IMR-90 (cell line): ENCODE measurements around the gene CNPY2. TPM values are rescaled to one million over a fixed set of nuclear protein-coding genes. Genes with fewer than 3 reads are reported as not detected.
"Not testable (repeated sequence)": the region's sequence is repeated elsewhere in the genome, so short reads cannot be mapped to it uniquely, and the experiment has no call there.

Experiments used
- ATAC-seq: fragments of 200-7000 bp; cut with Tn5 transposase; 2 replicates; pipeline ENCODE4 v1.9.1; 2020; ENCODE audit warnings: low read depth, mild to moderate bottlenecking, moderate library complexity
- BruUV-seq: library from RNA; stranded (reverse); fragments of 400-500 nt; replicated peaks from 2 replicates; lab custom pipeline; 2021; lab: Mats Ljungman, UMichigan
- CTCF ChIA-PET: fragments of 300-600 bp; formaldehyde crosslinking; extraction: SDS; loops from one replicate; lab custom pipeline; 2021; ENCODE audit warnings: antibody characterized with exemption; lab: Yijun Ruan, JAX
- POLR2A ChIA-PET: fragments of 300-600 bp; sonication (Branson Sonifier 250); formaldehyde crosslinking; loops from one replicate; lab custom pipeline; 2022; ENCODE audit warnings: antibody characterized with exemption; ENCODE audit not compliant: unreplicated experiment; lab: Charles Lee
- DNase-seq: peaks from one replicate; pipeline ENCODE4 v3.0.0; 2013
- H2AFZ ChIP-seq: replicated peaks from 2 replicates; pipeline ENCODE3; 2013; ENCODE audit warnings: low read length, mild to moderate bottlenecking; ENCODE audit not compliant: poor library complexity
- H2AK5ac ChIP-seq: 2 replicates; pipeline ENCODE4 v1.6.1; 2013; ENCODE audit warnings: low read depth, low read length, inconsistent platforms
- H2AK9ac ChIP-seq: replicated peaks from 2 replicates; pipeline ENCODE3; 2013; ENCODE audit warnings: mild to moderate bottlenecking, low read depth, low read length, moderate library complexity; ENCODE audit not compliant: poor library complexity
- H2BK120ac ChIP-seq: 2 replicates; pipeline ENCODE4 v1.6.1; 2013; ENCODE audit warnings: low read depth, low read length, inconsistent platforms
- H2BK15ac ChIP-seq: 3 replicates; pipeline ENCODE4 v1.6.1; 2013; ENCODE audit warnings: low read depth, low read length, inconsistent platforms
- H2BK20ac ChIP-seq: 2 replicates; pipeline ENCODE4 v1.6.1; 2013; ENCODE audit warnings: low read depth, mild to moderate bottlenecking, inconsistent platforms, low read length, moderate library complexity
- H2BK5ac ChIP-seq: 2 replicates; pipeline ENCODE4 v1.6.1; 2013; ENCODE audit warnings: mild to moderate bottlenecking, low read depth, low read length, inconsistent platforms; ENCODE audit not compliant: poor library complexity, severe bottlenecking
- H3K14ac ChIP-seq: replicated peaks from 2 replicates; pipeline ENCODE4 v1.6.1; 2013; ENCODE audit warnings: low read depth, low read length, inconsistent platforms
- H3K18ac ChIP-seq: 2 replicates; pipeline ENCODE4 v1.6.1; 2013; ENCODE audit warnings: low read depth, low read length, control low read depth
- H3K23ac ChIP-seq: 2 replicates; pipeline ENCODE4 v1.6.1; 2013; ENCODE audit warnings: low read depth, low read length, inconsistent platforms
- H3K27ac ChIP-seq: 2 replicates; pipeline ENCODE4 v1.5.1; 2013; ENCODE audit warnings: mild to moderate bottlenecking, control low read depth, low read length; ENCODE audit not compliant: insufficient read depth
- H3K27me3 ChIP-seq: 2 replicates; pipeline ENCODE4 v1.6.1; 2013; ENCODE audit warnings: low read length; ENCODE audit not compliant: control insufficient read depth, insufficient read depth
- H3K36me3 ChIP-seq: 2 replicates; pipeline ENCODE4 v1.6.1; 2013; ENCODE audit warnings: low read length, mixed read lengths; ENCODE audit not compliant: control insufficient read depth, insufficient read depth
- H3K4ac ChIP-seq: 2 replicates; pipeline ENCODE4 v1.6.1; 2013; ENCODE audit warnings: low read depth, low read length, inconsistent platforms
- H3K4me1 ChIP-seq: 2 replicates; pipeline ENCODE4 v1.6.1; 2013; ENCODE audit warnings: low read length, mixed read lengths; ENCODE audit not compliant: control insufficient read depth, insufficient read depth
- H3K4me2 ChIP-seq: 2 replicates; pipeline ENCODE4 v1.6.1; 2013; ENCODE audit warnings: low read depth, mild to moderate bottlenecking, control low read depth, low read length, moderate library complexity
- H3K4me3 ChIP-seq: 2 replicates; pipeline ENCODE4 v1.5.1; 2013; ENCODE audit warnings: low read depth, mild to moderate bottlenecking, control low read depth, low read length, moderate library complexity; ENCODE audit not compliant: insufficient read depth
- H3K56ac ChIP-seq: 2 replicates; pipeline ENCODE4 v1.6.1; 2013; ENCODE audit warnings: low read length, inconsistent platforms; ENCODE audit not compliant: insufficient read depth; ENCODE audit errors: extremely low read depth
- H3K79me1 ChIP-seq, 2 experiments: 2 replicates each; pipeline ENCODE4 v1.6.1; 2013; ENCODE audit warnings: low read length in 2 of 2, inconsistent platforms in 1 of 2, low read depth in 1 of 2
- H3K9ac ChIP-seq: 2 replicates; pipeline ENCODE4 v1.6.1; 2013; ENCODE audit warnings: low read depth, low read length, control low read depth
- H3K9me1 ChIP-seq: 2 replicates; pipeline ENCODE4 v1.6.1; 2013; ENCODE audit warnings: low read length, inconsistent platforms; ENCODE audit not compliant: insufficient read depth
- H3K9me3 ChIP-seq: 2 replicates; pipeline ENCODE4 v1.6.1; 2013; ENCODE audit warnings: low read length; ENCODE audit not compliant: control insufficient read depth, insufficient read depth
- H4K20me1 ChIP-seq: 2 replicates; pipeline ENCODE4 v1.6.1; 2013; ENCODE audit warnings: low read length, inconsistent platforms; ENCODE audit not compliant: insufficient read depth
- H4K5ac ChIP-seq: 2 replicates; pipeline ENCODE4 v1.6.1; 2013; ENCODE audit warnings: mild to moderate bottlenecking, low read depth, low read length, control low read depth
- H4K8ac ChIP-seq, 2 experiments: 2 replicates each; pipeline ENCODE4 v1.6.1; 2013; ENCODE audit warnings: low read depth in 2 of 2, low read length in 2 of 2, control low read depth in 1 of 2, inconsistent platforms in 1 of 2
- H4K91ac ChIP-seq: 2 replicates; pipeline ENCODE4 v1.6.1; 2013; ENCODE audit warnings: low read depth, low read length, inconsistent platforms; ENCODE audit not compliant: insufficient read depth
- WGBS, 2 experiments: methylation state at CpG; one replicate each; pipeline versions ENCODE4 v1.1.5 to v1.1.7; 2013; ENCODE audit warnings: missing lambda C conversion rate in 2 of 2; ENCODE audit not compliant: insufficient read length in 1 of 2; ENCODE audit errors: extremely low coverage in 2 of 2; 5-methylcytosine and 5-hydroxymethylcytosine counted together
- dilution Hi-C: fragments of 300-500 bp; cut with HindIII; formaldehyde crosslinking; loops from one replicate; pipeline ENCODE4 v1.14.3; 2018; ENCODE audit warnings: low sequenced_read_pairs; ENCODE audit not compliant: unreplicated experiment
- in situ Hi-C: fragments of 300-500 bp; cut with MboI; formaldehyde crosslinking; loops from 3 replicates; pipeline ENCODE4 v1.14.3; 2019; ENCODE audit warnings: low sequenced_read_pairs, inconsistent platforms, mixed read lengths
- intact Hi-C: fragments of 100-400 bp; cut with micrococcal nuclease; formaldehyde crosslinking; loops from 2 replicates; pipeline ENCODE4 v1.10.0; 2022
- polyA plus RNA-seq, 3 experiments: library from polyadenylated mRNA; depleted of rRNA; stranded (reverse); fragments of >200 nt; gene quantifications; 2 replicates each; pipeline ENCODE4 v1.2.3, GENCODE V29; 2012; ENCODE audit warnings: low replicate concordance in 1 of 3
- total RNA-seq: library from RNA; depleted of rRNA; stranded (reverse); fragments of >200 nt; gene quantifications from 2 replicates; pipeline ENCODE4 v1.2.3, GENCODE V29; 2012
- TF ChIP-seq, protein P1 (sequence below): fragments of 150-350 bp; IDR thresholded peaks from 2 replicates; pipeline ENCODE4 v1.6.1; 2016; ENCODE audit warnings: low read depth, mild to moderate bottlenecking, low read length, moderate library complexity, borderline replicate concordance

Gene CNPY2
- total and polyA plus RNA-seq, 2 of the 4 experiments (the other 2 are of a cell fraction), result 65.2 to 175 TPM

DNA sequence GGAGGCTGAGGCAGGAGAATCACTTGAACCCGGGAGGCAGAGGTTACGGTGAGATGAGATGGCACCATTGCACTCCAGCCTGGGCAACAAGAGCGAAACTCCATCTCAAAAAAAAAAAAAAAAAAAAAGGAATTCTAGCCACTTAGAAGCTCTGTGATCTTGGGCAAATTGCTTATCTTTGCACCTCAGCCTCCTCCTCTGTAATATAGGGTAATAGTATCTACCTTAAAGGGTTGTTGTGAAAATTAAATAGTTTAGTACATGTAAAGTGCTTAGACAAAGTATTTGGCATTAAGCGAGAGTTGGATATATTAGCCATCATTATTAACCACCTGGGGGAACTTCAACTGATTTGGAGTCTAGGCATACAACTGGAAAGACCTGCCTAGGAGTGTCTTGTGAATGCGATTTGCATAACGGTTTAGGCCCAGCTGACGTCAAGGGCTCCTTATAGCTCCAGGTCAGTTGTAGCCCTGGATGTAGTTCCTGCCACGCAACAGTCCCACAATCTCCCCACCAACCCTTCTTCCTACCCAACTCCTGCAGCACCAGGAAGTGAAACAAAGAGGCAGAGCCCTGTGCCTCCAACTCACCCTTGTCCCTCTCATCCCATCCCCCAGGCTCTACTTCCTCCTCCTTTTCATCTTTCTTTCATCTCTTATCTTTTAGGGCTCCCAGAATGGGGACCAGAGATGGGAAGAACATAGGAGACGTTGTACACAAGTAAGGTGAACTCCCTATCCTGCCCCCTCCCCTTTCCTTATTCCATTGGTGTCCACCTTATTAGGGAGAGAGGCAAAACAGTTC lies 20.8 kb upstream of the CNPY2 start (continued):
- TF ChIP-seq, protein P1, sequence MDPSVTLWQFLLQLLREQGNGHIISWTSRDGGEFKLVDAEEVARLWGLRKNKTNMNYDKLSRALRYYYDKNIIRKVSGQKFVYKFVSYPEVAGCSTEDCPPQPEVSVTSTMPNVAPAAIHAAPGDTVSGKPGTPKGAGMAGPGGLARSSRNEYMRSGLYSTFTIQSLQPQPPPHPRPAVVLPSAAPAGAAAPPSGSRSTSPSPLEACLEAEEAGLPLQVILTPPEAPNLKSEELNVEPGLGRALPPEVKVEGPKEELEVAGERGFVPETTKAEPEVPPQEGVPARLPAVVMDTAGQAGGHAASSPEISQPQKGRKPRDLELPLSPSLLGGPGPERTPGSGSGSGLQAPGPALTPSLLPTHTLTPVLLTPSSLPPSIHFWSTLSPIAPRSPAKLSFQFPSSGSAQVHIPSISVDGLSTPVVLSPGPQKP, result no peak

DNA sequence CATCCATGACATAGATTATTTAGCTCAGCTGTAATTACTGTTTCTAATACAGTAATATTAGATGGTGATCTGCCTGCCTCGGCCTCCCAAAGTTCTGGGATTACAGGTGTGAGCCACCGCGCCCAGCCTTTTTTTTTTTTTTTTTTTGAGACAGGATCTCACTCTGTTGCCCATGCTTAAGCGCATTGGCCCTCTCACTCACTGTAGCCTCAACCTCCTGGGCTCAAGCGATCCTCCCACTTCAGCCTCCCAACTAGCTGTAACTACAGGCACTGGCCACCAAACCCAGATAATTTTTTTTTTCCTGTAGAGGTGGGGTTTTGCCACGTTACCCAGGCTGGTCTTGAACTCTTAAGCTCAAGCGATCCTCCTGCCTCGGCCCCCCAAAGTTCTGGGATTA lies 19.7 kb upstream of the CNPY2 start:
- H3K4me2 ChIP-seq, intact Hi-C loops, DNase-seq, H2BK20ac ChIP-seq, H2AK9ac ChIP-seq, H3K9me1 ChIP-seq, H4K8ac ChIP-seq, H3K9ac ChIP-seq, BruUV-seq, H2AK5ac ChIP-seq, H3K36me3 ChIP-seq, H3K18ac ChIP-seq, ATAC-seq, H4K5ac ChIP-seq, H3K27ac ChIP-seq, H3K4me1 ChIP-seq, dilution Hi-C loops, H4K91ac ChIP-seq, H2BK15ac ChIP-seq, H3K27me3 ChIP-seq, H3K9me3 ChIP-seq, H4K20me1 ChIP-seq, POLR2A ChIA-PET, H3K23ac ChIP-seq, H3K4me3 ChIP-seq, H2BK120ac ChIP-seq, in situ Hi-C loops, H2BK5ac ChIP-seq, H3K14ac ChIP-seq, H2AFZ ChIP-seq, H3K4ac ChIP-seq, H3K56ac ChIP-seq: not testable (repeated sequence)
- peaks cover 10 to 24% of the 10 kb centered on the region in 2 experiments; a peak in 3 of 4 replicates for H3K79me1 ChIP-seq
- CTCF ChIA-PET, result interaction anchor here (0.6 kb wide), 1 partner anchor 80 kb away, joined by 3 read pairs; no protein-coding TSS in a partner anchor
- WGBS, 2 experiments, result 100% methylated on average over 1 of the region's 8 CpGs; no CpG with 5 or more reads in 1 of the 2 experiments
